ENCODE measurements around the gene PTPRN2. TPM values are rescaled to one million over a fixed set of nuclear protein-coding genes. Genes with fewer than 3 reads are reported as not detected.

Gene PTPRN2
- total and polyA plus RNA-seq, 2 of the 8 experiments (the other 6 are each of a cell fraction or from before 2014, with no cell fraction given) = 2.6 to 4.5 TPM

DNA sequence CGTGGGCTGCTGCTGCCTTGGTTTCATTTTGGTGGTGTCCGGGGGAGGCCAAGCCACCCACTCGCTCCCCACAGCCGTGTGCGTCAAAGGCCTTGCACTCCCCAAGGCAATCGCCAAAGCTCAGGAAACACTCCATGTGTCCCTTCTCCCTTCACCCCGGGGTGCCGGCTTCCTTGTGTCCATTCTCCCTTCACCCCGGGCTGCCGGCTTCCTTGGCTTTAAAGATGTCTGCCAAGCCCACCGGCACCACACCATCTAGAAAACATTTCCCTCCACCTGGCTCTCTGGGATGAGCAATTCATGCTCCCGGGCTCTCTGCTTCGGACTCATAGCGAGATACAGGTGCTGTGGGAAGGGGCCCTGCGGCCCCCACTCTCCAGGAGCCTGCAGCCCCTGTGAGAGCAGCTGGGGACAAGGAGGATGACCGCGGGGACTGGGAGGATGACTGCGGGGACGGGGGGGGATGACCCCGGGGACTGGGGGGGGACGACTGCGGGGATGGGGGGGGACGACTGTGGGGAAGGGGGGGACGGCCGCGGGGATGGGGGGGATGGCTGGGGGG, 928.7 kb downstream of the PTPRN2 start:
- no peak overlapping the region for H2BK5ac ChIP-seq (ENCODE audit: low read depth, low read length)
- ChIA-PET CTCF (ENCODE audit: partially characterized antibody) (no interaction called here), POLR2A (ENCODE audit: partially characterized antibody) (no interaction called here)
- no peak for FAIRE-seq
- no peak overlapping the region for H3K23ac ChIP-seq (ENCODE audit: insufficient read length)
- 86% methylated on average over 15 of the region's 26 CpGs; no CpG with 5 or more reads in 1 of the 2 experiments for WGBS, 2 experiments (ENCODE audit: extremely low coverage in 1 of 2, insufficient coverage in 1 of 2, insufficient read length in 1 of 2, insufficient replicate concordance in 2 of 2, low coverage in 1 of 2, low lambda C conversion rate in 2 of 2, missing lambda C conversion rate in 1 of 2)
- no peak overlapping the region for H4K91ac ChIP-seq (replicated peaks; ENCODE audit: insufficient read length, low read length)
- no peak overlapping the region for H2BK20ac ChIP-seq (ENCODE audit: low read length)
- no peak overlapping the region for H3K14ac ChIP-seq (ENCODE audit: insufficient read length)
- H3K4me1 ChIP-seq (replicated peaks in 1 of 4; ENCODE audit: control insufficient read depth in 3 of 4, insufficient read depth in 4 of 4, low read length in 3 of 4) = no peaks in the 10 kb centered on the region
- H2BK12ac ChIP-seq (ENCODE audit: low read depth, low read length) = no peak overlapping the region
- TF ChIP-seq BCL11A (IDR thresholded peaks at IDR 0.05; ENCODE audit: low read depth in 2 of 2, low read length in 2 of 2) = no peak
- TF ChIP-seq TAF1 (IDR thresholded peaks at IDR 0.05; ENCODE audit: low read depth, low read length) = no peak
- TF ChIP-seq CTBP2 (IDR thresholded peaks at IDR 0.05; ENCODE audit: borderline replicate concordance, insufficient read depth, insufficient read length, low read length) = no peak
- no peak for TF ChIP-seq EP300 (IDR thresholded peaks at IDR 0.05; ENCODE audit: borderline replicate concordance in 1 of 2, low read depth in 2 of 2, low read length in 2 of 2)
- no peak for TF ChIP-seq RBBP5 (IDR thresholded peaks at IDR 0.05; ENCODE audit: borderline replicate concordance, low read depth, low read length)
- TF ChIP-seq ZNF274 (IDR thresholded peaks at IDR 0.05; ENCODE audit: borderline replicate concordance, extremely low read depth, low read length) = no peak
- TF ChIP-seq SP4 (IDR thresholded peaks at IDR 0.05; ENCODE audit: low read length) = no peak
- TF ChIP-seq KDM4A (IDR thresholded peaks at IDR 0.05; ENCODE audit: low read depth, low read length, severe bottlenecking) = no peak
- no peak overlapping the region for H2AFZ ChIP-seq (ENCODE audit: low read length)
- H3K4me2 ChIP-seq (ENCODE audit: insufficient read depth in 1 of 2, low read depth in 2 of 2, low read length in 2 of 2) = no peak overlapping the region
- no peak for DNase-seq (ENCODE audit: low read depth in 1 of 2, low spot score in 2 of 2)
- peaks cover 12% of the 10 kb centered on the region; the same call in 1 of the 2 replicates for H3K23me2 ChIP-seq (ENCODE audit: low read depth, low read length)
- no peak overlapping the region for H4K8ac ChIP-seq (ENCODE audit: extremely low read depth, insufficient read depth, low read length)
- no peak overlapping the region for H2BK15ac ChIP-seq (ENCODE audit: low read length)
- no peak overlapping the region for H3K4me3 ChIP-seq (ENCODE audit: extremely low read depth in 1 of 4, insufficient read depth in 2 of 4, low read depth in 3 of 4, low read length in 4 of 4)
- no peak overlapping the region for H2AK5ac ChIP-seq (ENCODE audit: low read depth, low read length)
- H3K79me1 ChIP-seq (ENCODE audit: low read depth, low read length) = no peaks in the 10 kb centered on the region
- no peak overlapping the region for H3K18ac ChIP-seq (ENCODE audit: extremely low read depth, low read length)
- no peaks in the 10 kb centered on the region for H3K79me2 ChIP-seq (ENCODE audit: control insufficient read depth in 1 of 2, insufficient read depth in 2 of 2, low read length in 2 of 2)
- H3K9me3 ChIP-seq (ENCODE audit: insufficient read depth in 2 of 2, low read depth in 1 of 2, low read length in 1 of 2) = no peaks in the 10 kb centered on the region
- no peak overlapping the region for H3K27ac ChIP-seq (ENCODE audit: low read depth, low read length)
- no peak overlapping the region for H3K56ac ChIP-seq (replicated peaks; ENCODE audit: insufficient read length, low read depth, low read length)
- H4K5ac ChIP-seq (ENCODE audit: insufficient read length, low read depth, low read length) = no peak overlapping the region
- no peaks in the 10 kb centered on the region for H3K36me3 ChIP-seq (ENCODE audit: control insufficient read depth in 2 of 4, insufficient read depth in 4 of 4, low read length in 3 of 4)
- H3K27me3 ChIP-seq (replicated peaks in 1 of 4; ENCODE audit: control insufficient read depth in 3 of 4, extremely low read depth in 1 of 4, insufficient read depth in 3 of 4, low read length in 3 of 4) = no peaks in the 10 kb centered on the region
- no peak overlapping the region for H2BK120ac ChIP-seq (replicated peaks; ENCODE audit: low read depth, low read length)
- peaks cover 0 to 8% of the 10 kb centered on the region in 2 experiments for H4K20me1 ChIP-seq (replicated peaks in 1 of 2; ENCODE audit: control insufficient read depth in 1 of 2, insufficient read depth in 2 of 2, low read length in 2 of 2)
- no peak overlapping the region for H3K9ac ChIP-seq (replicated peaks in 1 of 4; ENCODE audit: extremely low read depth in 1 of 4, low read depth in 3 of 4, low read length in 3 of 4)
- no peak overlapping the region for H3K4ac ChIP-seq (replicated peaks; ENCODE audit: insufficient read length, low read depth, low read length)

Measured in H1 (cell line).